GM12873 (cell line): ENCODE data around the gene PRRT2.

Experiments used
- CTCF ChIP-seq: IDR thresholded peaks from 2 replicates; pipeline ENCODE4 v1.5.1; 2012; ENCODE audit warnings: low read depth, mild to moderate bottlenecking, moderate library complexity, low read length, control low read depth; ENCODE audit not compliant: insufficient read depth; ENCODE audit errors: missing control alignments

PRRT2 gene

GRCh38 chr16:29830774-29831173 is 18.8 kb downstream of the PRRT2 start:
- TF ChIP-seq CTCF, result no peak

- TF ChIP-seq CTCF, result no peak
These were observed 19.5 kb downstream of the PRRT2 start for GRCh38 chr16:29831490-29831889.

GRCh38 chr16:29834079-29834478 is 22.1 kb downstream of the PRRT2 start:
- TF ChIP-seq CTCF, result no peak

- TF ChIP-seq CTCF, result no peak
These were observed 23.9 kb downstream of the PRRT2 start for GRCh38 chr16:29835926-29836325.

- no peak for TF ChIP-seq CTCF
These were observed 24.6 kb downstream of the PRRT2 start for GRCh38 chr16:29836623-29837022.

GRCh38 chr16:29837841-29838240 is 25.8 kb downstream of the PRRT2 start:
- TF ChIP-seq CTCF, result no peak

GRCh38 chr16:29839822-29840221 is 27.8 kb downstream of the PRRT2 start:
- no peak for TF ChIP-seq CTCF
